ENCODE results near the gene ATP2C2. TPM values are rescaled to one million over a fixed set of nuclear protein-coding genes. Genes with fewer than 3 reads are reported as not detected.
"Not testable (repeated sequence)": the region's sequence is repeated elsewhere in the genome, so short reads cannot be mapped to it uniquely, and the experiment has no call there.

Gene ATP2C2
- total RNA-seq, 2 donors from 2014 or later, result 2.0 to 2.6 TPM

DNA sequence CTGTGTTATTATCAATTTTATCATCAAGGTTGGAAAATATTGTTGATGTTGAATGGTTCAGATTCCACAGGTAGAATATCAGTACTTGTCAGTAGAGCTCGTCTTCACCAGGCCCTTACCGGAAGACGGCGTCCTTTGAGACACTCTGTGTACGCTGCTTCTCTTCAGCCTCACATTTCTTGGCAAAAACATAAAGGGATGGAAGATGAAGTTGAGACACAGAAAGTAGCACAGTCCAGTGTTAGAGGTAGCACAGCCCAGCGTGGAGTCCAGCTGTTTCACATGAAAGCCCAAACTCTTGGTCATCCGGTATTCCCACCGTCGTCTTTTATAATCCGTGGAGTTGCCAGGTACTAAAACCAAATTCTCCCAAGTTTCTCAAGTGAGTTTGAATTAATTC lies 30.4 kb downstream of the ATP2C2 start:
- no peak overlapping the region for H3K9ac ChIP-seq (ENCODE audit: extremely low read depth, low read length, poor library complexity, severe bottlenecking)
- H3K36me3 ChIP-seq (ENCODE audit: control insufficient read depth, insufficient read depth, low read length), result no peaks in the 10 kb centered on the region
- TF ChIP-seq, protein P1, sequence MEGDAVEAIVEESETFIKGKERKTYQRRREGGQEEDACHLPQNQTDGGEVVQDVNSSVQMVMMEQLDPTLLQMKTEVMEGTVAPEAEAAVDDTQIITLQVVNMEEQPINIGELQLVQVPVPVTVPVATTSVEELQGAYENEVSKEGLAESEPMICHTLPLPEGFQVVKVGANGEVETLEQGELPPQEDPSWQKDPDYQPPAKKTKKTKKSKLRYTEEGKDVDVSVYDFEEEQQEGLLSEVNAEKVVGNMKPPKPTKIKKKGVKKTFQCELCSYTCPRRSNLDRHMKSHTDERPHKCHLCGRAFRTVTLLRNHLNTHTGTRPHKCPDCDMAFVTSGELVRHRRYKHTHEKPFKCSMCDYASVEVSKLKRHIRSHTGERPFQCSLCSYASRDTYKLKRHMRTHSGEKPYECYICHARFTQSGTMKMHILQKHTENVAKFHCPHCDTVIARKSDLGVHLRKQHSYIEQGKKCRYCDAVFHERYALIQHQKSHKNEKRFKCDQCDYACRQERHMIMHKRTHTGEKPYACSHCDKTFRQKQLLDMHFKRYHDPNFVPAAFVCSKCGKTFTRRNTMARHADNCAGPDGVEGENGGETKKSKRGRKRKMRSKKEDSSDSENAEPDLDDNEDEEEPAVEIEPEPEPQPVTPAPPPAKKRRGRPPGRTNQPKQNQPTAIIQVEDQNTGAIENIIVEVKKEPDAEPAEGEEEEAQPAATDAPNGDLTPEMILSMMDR (conservative IDR thresholded peaks at IDR 0.05), result no peak
- Mint-ChIP-seq H3K9me3 (no peaks in the 10 kb centered on the region), H3K36me3 (ENCODE audit: low read depth) (no peaks in the 10 kb centered on the region), H3K27me3 (ENCODE audit: insufficient read depth) (peaks cover 2% of the 10 kb centered on the region), H3K27ac (no peak overlapping the region), H3K4me1 (peaks cover 9% of the 10 kb centered on the region), H3K4me3 (no peak overlapping the region)
- WGBS, 2 experiments (ENCODE audit: insufficient coverage in 1 of 2, insufficient read length in 1 of 2), result 84 to 87% methylated on average over 10 of the region's 10 CpGs
- no peak for DNase-seq
- no peak overlapping the region for H3K27ac ChIP-seq (ENCODE audit: low read depth, low read length)
- H3K9me3 ChIP-seq (ENCODE audit: control insufficient read depth, low read length), result no peaks in the 10 kb centered on the region
- H3K4me3 ChIP-seq (ENCODE audit: low read length), result no peak overlapping the region
- H3K4me1 ChIP-seq (ENCODE audit: control insufficient read depth, insufficient read depth, low read length), result no peaks in the 10 kb centered on the region
- H3K27me3 ChIP-seq (ENCODE audit: control insufficient read depth, insufficient read depth, low read length, poor library complexity, severe bottlenecking), result peaks cover 9% of the 10 kb centered on the region

DNA sequence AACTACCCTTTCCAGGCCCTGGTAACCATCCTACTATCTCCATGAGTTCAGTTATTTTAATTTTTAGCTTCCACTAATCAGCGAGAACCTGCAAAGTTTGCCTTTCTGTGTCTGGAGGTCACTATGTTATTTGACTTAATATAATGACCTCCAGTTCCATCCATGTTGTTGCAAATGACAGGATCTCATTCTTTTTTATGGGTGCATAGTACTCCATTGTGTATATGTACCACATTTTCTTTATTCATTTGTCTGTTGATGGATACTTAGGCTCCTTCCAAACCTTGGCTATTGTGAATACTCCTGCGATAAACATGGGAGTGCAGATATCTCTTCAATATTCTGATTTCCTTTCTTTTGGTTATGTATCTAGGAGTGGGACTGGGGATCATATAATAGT lies 31.6 kb downstream of the ATP2C2 start:
- not testable (repeated sequence) for H3K4me3 Mint-ChIP-seq; H3K9ac ChIP-seq (ENCODE audit: extremely low read depth, low read length, poor library complexity, severe bottlenecking); H3K36me3 Mint-ChIP-seq (ENCODE audit: low read depth); H3K27ac ChIP-seq (ENCODE audit: low read depth, low read length); H3K4me1 Mint-ChIP-seq; H3K4me3 ChIP-seq (ENCODE audit: low read length); H3K9me3 Mint-ChIP-seq; H3K9me3 ChIP-seq (ENCODE audit: control insufficient read depth, low read length); H3K27me3 Mint-ChIP-seq (ENCODE audit: insufficient read depth); H3K27ac Mint-ChIP-seq; H3K4me1 ChIP-seq (ENCODE audit: control insufficient read depth, insufficient read depth, low read length); H3K36me3 ChIP-seq (ENCODE audit: control insufficient read depth, insufficient read depth, low read length); DNase-seq; H3K27me3 ChIP-seq (ENCODE audit: control insufficient read depth, insufficient read depth, low read length, poor library complexity, severe bottlenecking)
- 83 to 93% methylated on average over 2 of the region's 2 CpGs for WGBS, 2 experiments (ENCODE audit: insufficient coverage in 1 of 2, insufficient read length in 1 of 2)

DNA sequence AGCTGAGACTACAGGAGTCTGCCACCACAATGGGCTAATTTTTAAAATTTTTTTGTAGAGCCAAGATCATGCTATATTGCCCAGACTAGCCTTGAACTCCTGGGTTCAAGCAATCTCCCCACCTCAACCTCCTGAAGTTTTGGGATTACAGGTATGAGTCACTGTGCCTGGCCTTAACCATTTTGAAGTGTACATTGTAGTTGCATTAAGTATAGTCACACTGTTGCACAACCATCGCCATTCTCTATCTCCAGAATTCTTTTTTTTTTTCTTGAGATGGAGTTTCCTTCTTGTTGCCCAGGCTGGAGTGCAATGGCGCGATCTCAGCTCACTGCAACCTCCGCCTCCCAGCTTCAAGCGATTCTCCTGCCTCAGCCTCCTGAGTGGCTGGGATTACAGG lies 35.1 kb downstream of the ATP2C2 start:
- not testable (repeated sequence) for H3K4me3 ChIP-seq (ENCODE audit: low read length); H3K36me3 ChIP-seq (ENCODE audit: control insufficient read depth, insufficient read depth, low read length); H3K27me3 Mint-ChIP-seq (ENCODE audit: insufficient read depth); H3K27ac ChIP-seq (ENCODE audit: low read depth, low read length); DNase-seq; H3K4me3 Mint-ChIP-seq; H3K9ac ChIP-seq (ENCODE audit: extremely low read depth, low read length, poor library complexity, severe bottlenecking); H3K9me3 Mint-ChIP-seq; H3K9me3 ChIP-seq (ENCODE audit: control insufficient read depth, low read length); H3K4me1 ChIP-seq (ENCODE audit: control insufficient read depth, insufficient read depth, low read length); H3K27ac Mint-ChIP-seq; H3K36me3 Mint-ChIP-seq (ENCODE audit: low read depth); H3K4me1 Mint-ChIP-seq
- peaks cover 28% of the 10 kb centered on the region for H3K27me3 ChIP-seq (ENCODE audit: control insufficient read depth, insufficient read depth, low read length, poor library complexity, severe bottlenecking)
- 94% methylated on average over 5 of the region's 5 CpGs for WGBS, 2 experiments (ENCODE audit: insufficient coverage in 1 of 2, insufficient read length in 1 of 2)

DNA sequence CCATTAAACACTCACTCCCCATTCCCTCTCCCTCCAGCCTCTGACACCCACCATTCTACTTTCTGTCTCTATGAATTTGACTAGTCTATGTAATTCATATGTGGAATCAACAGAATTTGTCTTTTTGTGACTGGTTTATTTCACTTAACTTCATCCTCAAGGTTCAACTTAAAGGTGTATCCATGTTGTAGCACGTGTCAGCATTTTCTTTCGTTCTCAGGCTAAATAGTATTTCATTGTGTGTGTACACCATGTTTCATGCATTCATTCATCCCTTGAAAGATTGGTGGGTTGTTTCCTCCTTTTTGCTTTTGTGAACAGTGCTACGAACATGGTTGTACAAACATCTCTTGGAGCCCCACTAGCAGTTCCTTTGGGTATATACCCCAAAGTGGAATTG lies 36.0 kb downstream of the ATP2C2 start:
- Histone ChIP-seq H3K9me3 (ENCODE audit: control insufficient read depth, low read length) (no peaks in the 10 kb centered on the region), H3K27me3 (ENCODE audit: control insufficient read depth, insufficient read depth, low read length, poor library complexity, severe bottlenecking) (peaks cover 28% of the 10 kb centered on the region), H3K4me1 (ENCODE audit: control insufficient read depth, insufficient read depth, low read length) (no peaks in the 10 kb centered on the region), H3K9ac (ENCODE audit: extremely low read depth, low read length, poor library complexity, severe bottlenecking) (no peak overlapping the region), H3K27ac (ENCODE audit: low read depth, low read length) (no peak overlapping the region), H3K36me3 (ENCODE audit: control insufficient read depth, insufficient read depth, low read length) (no peaks in the 10 kb centered on the region), H3K4me3 (ENCODE audit: low read length) (no peak overlapping the region)
- Mint-ChIP-seq H3K27ac (no peak overlapping the region), H3K4me1 (no peaks in the 10 kb centered on the region), H3K9me3 (no peaks in the 10 kb centered on the region), H3K4me3 (no peak overlapping the region), H3K36me3 (ENCODE audit: low read depth) (no peaks in the 10 kb centered on the region), H3K27me3 (ENCODE audit: insufficient read depth) (peaks cover 2% of the 10 kb centered on the region)
- DNase-seq, result no peak
- TF ChIP-seq, protein P1 (conservative IDR thresholded peaks at IDR 0.05), result no peak
- 83 to 87% methylated on average over 1 to 3 of the region's 3 CpGs for WGBS, 2 experiments (ENCODE audit: insufficient coverage in 1 of 2, insufficient read length in 1 of 2)
